Measurements from ENCODE around the gene HS6ST1. TPM values are rescaled to one million over a fixed set of nuclear protein-coding genes. Genes with fewer than 3 reads are reported as not detected.
"Not testable (repeated sequence)": the region's sequence is repeated elsewhere in the genome, so short reads cannot be mapped to it uniquely, and the experiment has no call there.

Gene HS6ST1
- total RNA-seq, 2 experiments from 2014 or later = 6.2 to 6.8 TPM

DNA sequence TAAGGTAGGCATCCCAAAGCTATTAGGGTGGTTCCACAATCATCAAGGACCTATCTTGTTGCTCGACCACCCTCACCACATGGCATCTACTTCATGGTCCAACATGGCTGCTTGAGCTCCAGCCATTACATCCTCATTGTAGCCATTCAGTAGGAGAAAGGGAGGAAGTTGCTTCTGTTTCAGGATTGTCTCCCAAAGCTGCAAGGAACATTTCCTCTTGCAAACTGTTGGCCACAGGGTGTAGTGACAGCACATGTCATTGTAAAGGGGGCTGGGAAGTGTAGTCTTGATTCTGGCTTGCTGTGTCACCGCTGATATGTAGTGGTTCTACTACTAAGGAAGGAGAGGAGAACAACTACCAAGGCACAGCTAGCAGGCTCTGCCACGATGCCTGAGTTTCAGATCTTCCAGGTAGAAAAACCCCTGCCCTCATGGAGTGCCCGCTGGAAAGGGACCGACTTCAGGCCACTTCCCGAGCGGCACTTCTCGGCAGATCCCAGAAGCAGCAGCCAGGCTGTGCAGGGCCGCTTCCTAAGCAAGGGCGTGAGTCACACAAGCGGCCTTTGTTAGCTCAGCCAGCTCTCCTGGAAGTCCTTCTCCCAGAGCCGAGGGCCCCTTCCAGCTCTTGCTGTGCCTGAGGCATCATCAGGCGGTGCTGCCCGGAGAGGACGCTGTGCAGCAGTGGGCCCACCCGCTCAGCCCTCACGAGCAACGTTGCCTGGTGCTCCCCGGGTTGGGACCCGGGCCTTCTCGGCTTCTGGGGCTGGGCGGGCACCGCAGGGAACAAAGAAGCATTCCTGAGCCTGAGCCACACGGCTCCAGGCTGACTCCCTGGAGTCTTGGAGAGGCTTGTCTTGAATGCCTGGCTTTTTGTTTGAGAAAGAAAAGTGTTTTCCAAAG, 58.2 kb downstream of the HS6ST1 start:
- CTCF ChIA-PET = no interaction called here
- POLR2A ChIA-PET = no interaction called here
- H3K27ac Mint-ChIP-seq = no peak overlapping the region

DNA sequence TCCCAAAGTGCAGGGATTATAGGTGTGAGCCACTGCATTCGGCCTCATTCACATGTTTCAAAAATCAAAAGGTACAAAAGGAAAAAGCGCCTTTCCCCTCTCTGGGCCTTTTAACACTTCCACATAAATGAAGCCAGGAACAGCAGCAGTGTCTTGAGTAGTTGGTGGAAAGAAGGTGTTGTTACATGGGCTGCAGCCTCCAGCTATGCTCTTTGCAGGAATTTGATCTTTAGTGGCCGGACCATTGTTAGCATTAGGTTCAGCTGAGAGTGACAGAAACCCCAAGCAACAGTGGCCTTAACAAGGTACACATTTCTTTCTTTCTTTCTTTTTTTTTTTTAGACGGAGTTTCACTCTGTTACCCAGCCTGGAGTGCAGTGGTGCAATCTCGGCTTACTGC, 59.1 kb downstream of the HS6ST1 start:
- peaks cover 21% of the 10 kb centered on the region for H3K27me3 Mint-ChIP-seq
- no peak overlapping the region for H3K4me3 Mint-ChIP-seq
- CTCF ChIA-PET = interaction anchor here (0.7 kb wide), 1 partner anchor 678 kb away, joined by 3 read pairs; no protein-coding TSS in a partner anchor
- no peaks in the 10 kb centered on the region for H3K36me3 Mint-ChIP-seq (ENCODE audit: low read depth)
- DNase-seq = no peak
- no peaks in the 10 kb centered on the region for H3K4me1 Mint-ChIP-seq
- no peak overlapping the region for H3K27ac Mint-ChIP-seq
- POLR2A ChIA-PET = no interaction called here
- H3K9me3 Mint-ChIP-seq = no peaks in the 10 kb centered on the region

More for the DNA sequence above, 58.2 kb downstream of the HS6ST1 start:
- Mint-ChIP-seq H3K9me3 (no peaks in the 10 kb centered on the region), H3K4me3 (no peak overlapping the region), H3K4me1 (no peaks in the 10 kb centered on the region), H3K27me3 (peaks cover 18% of the 10 kb centered on the region), H3K36me3 (ENCODE audit: low read depth) (no peaks in the 10 kb centered on the region)
- no peak for DNase-seq

DNA sequence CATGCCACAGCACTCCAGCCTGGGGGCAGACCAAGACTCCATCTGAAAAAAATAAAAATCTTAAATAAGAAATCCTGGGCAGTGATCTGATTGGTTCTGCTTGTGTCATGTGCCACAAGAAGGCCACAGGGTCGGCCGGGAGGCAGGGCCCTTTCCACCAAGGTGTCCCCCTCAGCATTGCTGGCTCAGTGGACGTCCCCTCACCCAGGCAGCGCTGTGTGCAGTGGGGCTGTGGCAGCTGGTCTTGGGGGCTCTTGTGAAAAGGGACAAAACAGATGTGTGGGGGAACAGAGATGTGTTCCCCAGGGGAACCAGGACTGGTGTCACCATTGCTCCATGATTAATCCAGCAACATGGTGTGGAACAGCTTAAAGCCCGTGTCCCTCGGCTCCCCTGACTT, 60.5 kb downstream of the HS6ST1 start:
- ChIA-PET CTCF (no interaction called here), POLR2A (no interaction called here)
- Mint-ChIP-seq H3K27me3 (peaks cover 21% of the 10 kb centered on the region), H3K9me3 (no peaks in the 10 kb centered on the region), H3K36me3 (ENCODE audit: low read depth) (no peaks in the 10 kb centered on the region), H3K27ac (no peak overlapping the region), H3K4me3 (no peak overlapping the region), H3K4me1 (no peaks in the 10 kb centered on the region)
- no peak for DNase-seq

DNA sequence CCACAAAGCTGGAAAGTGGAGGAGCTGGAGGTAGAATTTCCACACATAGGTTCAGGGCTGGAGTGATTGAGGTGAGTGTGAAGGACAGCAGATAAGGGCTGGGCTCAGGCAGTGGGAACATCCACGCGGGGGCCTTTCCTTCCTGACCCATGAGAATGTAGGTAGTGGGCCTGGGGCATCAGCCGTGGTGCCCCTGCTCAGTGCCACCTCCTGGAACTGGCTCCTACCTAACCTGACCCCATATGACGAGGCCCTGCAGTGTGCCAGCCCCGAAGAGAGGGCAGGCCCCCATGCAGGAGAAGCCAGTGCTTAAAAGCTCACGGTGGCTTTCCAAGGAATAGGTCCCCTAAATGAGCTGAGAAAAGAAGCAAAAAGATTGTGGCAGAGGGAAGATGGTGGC, 66.2 kb downstream of the HS6ST1 start:
- ChIA-PET POLR2A (no interaction called here), CTCF (no interaction called here)
- H3K36me3 Mint-ChIP-seq (ENCODE audit: low read depth) = no peaks in the 10 kb centered on the region
- no peaks in the 10 kb centered on the region for H3K4me1 Mint-ChIP-seq
- peaks cover 18% of the 10 kb centered on the region for H3K27me3 Mint-ChIP-seq
- no peak overlapping the region for H3K27ac Mint-ChIP-seq
- no peak overlapping the region for H3K4me3 Mint-ChIP-seq
- DNase-seq = no peak
- no peaks in the 10 kb centered on the region for H3K9me3 Mint-ChIP-seq

DNA sequence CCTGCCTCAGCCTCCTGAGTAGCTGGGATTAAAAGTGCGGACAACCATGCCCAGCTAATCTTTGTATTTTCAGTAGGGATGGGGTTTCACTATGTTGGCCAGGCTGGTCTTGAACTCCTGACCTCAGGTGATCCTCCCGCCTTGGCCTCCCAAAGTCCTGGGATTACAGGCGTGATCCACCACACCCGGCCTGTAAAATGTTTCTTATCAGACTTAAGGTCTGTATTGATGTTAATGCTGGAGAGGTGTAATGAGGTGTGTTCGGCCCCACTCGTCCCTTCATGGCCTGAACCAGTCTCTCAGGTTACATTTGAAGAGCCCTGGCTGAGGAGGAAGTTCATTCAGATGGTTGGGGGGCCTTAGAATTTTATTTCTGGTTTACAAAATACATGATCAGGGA, 66.6 kb downstream of the HS6ST1 start:
- POLR2A ChIA-PET; H3K4me3 Mint-ChIP-seq; H3K4me1 Mint-ChIP-seq; H3K36me3 Mint-ChIP-seq (ENCODE audit: low read depth); CTCF ChIA-PET; H3K27ac Mint-ChIP-seq; H3K9me3 Mint-ChIP-seq; DNase-seq: not testable (repeated sequence)
- peaks cover 14% of the 10 kb centered on the region for H3K27me3 Mint-ChIP-seq

DNA sequence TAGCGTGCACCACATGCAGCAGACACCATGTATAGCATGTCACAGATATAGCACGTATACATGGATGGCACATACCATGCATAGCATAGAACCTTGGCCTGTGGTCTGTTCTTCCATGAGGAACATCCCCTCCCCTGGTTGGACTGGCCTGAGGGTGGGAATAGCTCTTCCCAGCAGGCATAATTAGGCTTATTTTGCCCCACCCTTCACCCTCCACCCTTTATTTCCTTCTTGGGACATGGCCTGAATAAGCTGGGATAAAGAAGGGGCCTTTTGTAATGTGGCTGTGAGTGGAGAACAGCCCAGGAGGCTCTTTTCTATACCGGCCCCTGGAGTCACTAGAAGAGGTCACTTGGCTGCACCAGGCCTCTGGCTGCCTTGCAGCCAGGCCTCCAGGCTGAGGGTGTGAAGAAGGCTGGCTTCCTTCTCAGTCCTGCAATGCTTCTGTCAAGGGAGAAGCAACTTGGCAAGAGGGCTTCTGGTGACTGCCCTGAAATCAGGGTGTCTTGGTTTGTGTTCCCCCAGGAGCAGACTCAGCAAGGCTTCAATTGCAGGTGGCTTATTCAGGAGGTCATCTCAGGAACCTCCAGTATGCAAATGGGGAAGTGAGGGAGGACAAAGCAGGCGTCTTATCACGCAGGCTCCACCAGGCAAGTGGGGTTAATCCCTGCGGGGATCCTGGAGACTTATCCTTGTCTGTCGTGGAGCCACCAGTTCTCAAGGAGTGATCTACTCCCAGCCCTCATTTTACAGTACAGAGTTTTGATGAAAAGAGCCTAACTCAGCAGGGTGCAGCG, 68.2 kb downstream of the HS6ST1 start:
- H3K9me3 Mint-ChIP-seq = no peaks in the 10 kb centered on the region
- H3K4me3 Mint-ChIP-seq = no peak overlapping the region
- peaks cover 3% of the 10 kb centered on the region for H3K27me3 Mint-ChIP-seq
- no peaks in the 10 kb centered on the region for H3K4me1 Mint-ChIP-seq
- no peak overlapping the region for H3K27ac Mint-ChIP-seq
- POLR2A ChIA-PET = no interaction called here
- no peak for DNase-seq
- CTCF ChIA-PET = no interaction called here
- no peaks in the 10 kb centered on the region for H3K36me3 Mint-ChIP-seq (ENCODE audit: low read depth)

DNA sequence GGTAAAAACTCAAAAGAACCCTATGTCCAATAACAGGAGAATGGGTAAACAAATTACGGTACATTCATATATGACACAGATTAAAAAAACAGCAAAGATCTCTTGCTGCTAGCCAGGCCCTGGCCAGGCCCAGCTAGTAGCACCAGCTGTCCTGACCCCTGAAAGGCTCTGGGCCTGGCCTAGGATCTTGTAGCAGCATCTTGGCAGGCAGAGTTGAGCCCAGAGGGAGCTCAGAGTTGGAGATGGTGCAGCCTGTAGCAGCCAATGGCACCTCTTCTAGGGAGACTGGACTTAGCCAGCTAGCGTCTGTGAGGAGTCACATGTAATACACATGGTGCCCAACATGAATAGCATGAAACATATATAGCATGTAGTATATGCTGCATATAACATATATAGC, 69.1 kb downstream of the HS6ST1 start:
- H3K36me3 Mint-ChIP-seq (ENCODE audit: low read depth) = no peaks in the 10 kb centered on the region
- POLR2A ChIA-PET = no interaction called here
- no peaks in the 10 kb centered on the region for H3K27me3 Mint-ChIP-seq
- H3K4me3 Mint-ChIP-seq = no peak overlapping the region
- no peak for DNase-seq
- CTCF ChIA-PET = no interaction called here
- no peaks in the 10 kb centered on the region for H3K4me1 Mint-ChIP-seq
- H3K9me3 Mint-ChIP-seq = no peaks in the 10 kb centered on the region
- H3K27ac Mint-ChIP-seq = no peak overlapping the region

DNA sequence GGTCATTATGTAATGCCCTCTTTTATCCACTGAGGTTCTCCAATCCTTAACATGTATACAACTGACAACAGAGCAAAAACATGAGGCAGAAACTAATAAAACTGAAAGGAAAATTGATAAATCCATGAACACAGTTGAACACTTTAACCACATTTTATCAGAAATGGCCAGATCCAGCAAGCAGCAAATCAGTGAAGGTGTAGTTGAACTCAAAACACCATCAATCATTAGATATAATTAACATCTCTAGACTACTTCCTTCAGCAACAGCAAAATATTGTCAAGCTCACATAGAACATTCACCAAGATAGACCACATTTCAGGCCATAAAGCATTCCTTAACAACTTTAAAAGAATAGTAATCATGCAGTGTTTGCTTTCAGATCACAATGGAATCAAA, 72.9 kb downstream of the HS6ST1 start:
- H3K9me3 Mint-ChIP-seq = no peaks in the 10 kb centered on the region
- no peak overlapping the region for H3K4me3 Mint-ChIP-seq

DNA sequence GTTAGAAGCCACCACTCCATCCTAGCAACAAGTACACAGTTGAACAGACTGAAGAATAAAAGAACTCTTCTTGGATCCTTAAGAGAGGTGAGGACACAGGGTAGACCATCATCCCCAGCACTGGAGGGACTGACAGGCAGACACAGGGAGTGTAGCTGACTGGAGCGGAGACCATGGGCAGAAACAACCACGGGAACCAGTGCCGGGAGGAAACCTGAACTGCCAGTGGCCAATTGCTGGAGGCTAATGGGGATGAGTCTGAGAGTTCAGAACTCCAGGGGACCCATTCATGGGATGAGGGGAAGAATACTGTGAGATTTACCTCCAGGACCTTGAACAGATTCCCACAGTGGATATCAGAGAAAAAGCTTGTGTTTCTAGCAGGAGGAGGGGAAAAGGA, 76.8 kb downstream of the HS6ST1 start:
- ChIA-PET POLR2A (no interaction called here), CTCF (no interaction called here)
- no peak for DNase-seq
- H3K4me1 Mint-ChIP-seq = no peaks in the 10 kb centered on the region
- no peak overlapping the region for H3K4me3 Mint-ChIP-seq
- H3K27ac Mint-ChIP-seq = no peak overlapping the region
- H3K9me3 Mint-ChIP-seq = no peaks in the 10 kb centered on the region
- peaks cover 11% of the 10 kb centered on the region for H3K27me3 Mint-ChIP-seq
- no peaks in the 10 kb centered on the region for H3K36me3 Mint-ChIP-seq (ENCODE audit: low read depth)

More for the DNA sequence above, 72.9 kb downstream of the HS6ST1 start:
- POLR2A ChIA-PET = no interaction called here
- no peaks in the 10 kb centered on the region for H3K4me1 Mint-ChIP-seq
- H3K27me3 Mint-ChIP-seq = peaks cover 11% of the 10 kb centered on the region
- no peaks in the 10 kb centered on the region for H3K36me3 Mint-ChIP-seq (ENCODE audit: low read depth)
- CTCF ChIA-PET = no interaction called here
- DNase-seq = no peak
- no peak overlapping the region for H3K27ac Mint-ChIP-seq

DNA sequence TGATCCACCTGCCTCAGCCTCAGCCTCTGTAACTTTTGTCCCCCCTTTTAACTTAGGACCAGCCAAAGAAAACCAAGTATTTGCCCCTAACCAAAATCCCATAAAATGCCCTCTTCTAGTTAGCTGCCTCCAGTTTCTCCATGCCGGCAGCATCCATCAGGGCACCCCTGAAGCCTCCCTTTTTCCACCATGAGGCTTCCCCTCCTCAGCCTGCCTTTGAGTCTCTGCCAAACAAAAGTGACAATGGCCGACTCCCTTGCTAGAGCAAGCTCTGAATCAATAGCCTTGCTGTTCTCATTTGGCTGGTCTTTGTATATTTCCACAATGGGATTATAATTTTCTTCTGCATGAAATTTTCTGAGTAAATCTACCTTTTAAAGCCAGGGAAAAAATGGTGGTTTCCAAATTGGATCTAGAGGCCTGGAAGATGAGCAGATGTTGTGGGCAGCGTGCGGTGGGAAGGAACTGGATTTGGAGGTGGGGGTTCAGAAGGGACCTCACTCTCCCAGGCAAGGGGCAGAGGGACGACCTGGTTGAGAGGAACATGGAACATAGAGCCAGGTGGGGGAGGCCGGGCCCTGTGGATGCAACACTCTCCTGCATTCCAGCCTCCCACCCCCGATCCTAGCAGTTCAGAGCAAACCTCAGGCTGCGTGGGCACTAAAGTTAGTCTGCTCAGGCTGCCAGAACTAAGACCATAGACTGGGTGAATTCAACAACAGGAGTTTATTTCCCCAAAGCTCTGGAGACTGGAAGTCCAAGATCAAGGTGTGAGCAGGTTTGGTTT, 80.6 kb downstream of the HS6ST1 start:
- Mint-ChIP-seq H3K27ac (no peak overlapping the region), H3K27me3 (peaks cover 7% of the 10 kb centered on the region), H3K9me3 (no peaks in the 10 kb centered on the region), H3K4me1 (peaks cover 4% of the 10 kb centered on the region), H3K36me3 (ENCODE audit: low read depth) (no peaks in the 10 kb centered on the region), H3K4me3 (no peak overlapping the region)
- DNase-seq = no peak
- ChIA-PET CTCF (no interaction called here), POLR2A (no interaction called here)

DNA sequence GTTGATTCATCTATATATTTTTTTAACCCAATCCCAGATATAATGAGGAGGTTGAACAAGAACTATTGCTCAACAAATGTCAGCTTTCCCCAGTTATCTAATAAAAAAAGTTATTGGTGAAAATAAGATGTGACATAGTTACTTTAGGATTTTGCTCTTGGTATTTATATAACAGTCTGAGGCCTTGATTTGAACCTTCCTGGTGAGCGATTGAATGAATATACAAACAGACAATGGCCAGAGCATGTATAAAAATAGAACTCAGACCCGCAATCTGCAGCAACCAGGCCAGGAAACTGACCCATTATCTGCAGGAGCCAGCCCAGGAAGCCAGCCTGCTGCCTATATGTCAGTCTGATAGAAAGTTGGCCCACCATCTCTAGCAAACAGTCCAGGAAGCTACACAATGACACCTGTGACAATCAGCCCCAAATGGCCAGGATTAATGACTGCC, 81.6 kb downstream of the HS6ST1 start:
- Mint-ChIP-seq H3K9me3 (no peaks in the 10 kb centered on the region), H3K4me1 (peaks cover 6% of the 10 kb centered on the region), H3K4me3 (no peak overlapping the region), H3K36me3 (ENCODE audit: low read depth) (no peaks in the 10 kb centered on the region), H3K27ac (no peak overlapping the region), H3K27me3 (peaks cover 6% of the 10 kb centered on the region)
- CTCF ChIA-PET = no interaction called here
- DNase-seq = no peak
- POLR2A ChIA-PET = no interaction called here

DNA sequence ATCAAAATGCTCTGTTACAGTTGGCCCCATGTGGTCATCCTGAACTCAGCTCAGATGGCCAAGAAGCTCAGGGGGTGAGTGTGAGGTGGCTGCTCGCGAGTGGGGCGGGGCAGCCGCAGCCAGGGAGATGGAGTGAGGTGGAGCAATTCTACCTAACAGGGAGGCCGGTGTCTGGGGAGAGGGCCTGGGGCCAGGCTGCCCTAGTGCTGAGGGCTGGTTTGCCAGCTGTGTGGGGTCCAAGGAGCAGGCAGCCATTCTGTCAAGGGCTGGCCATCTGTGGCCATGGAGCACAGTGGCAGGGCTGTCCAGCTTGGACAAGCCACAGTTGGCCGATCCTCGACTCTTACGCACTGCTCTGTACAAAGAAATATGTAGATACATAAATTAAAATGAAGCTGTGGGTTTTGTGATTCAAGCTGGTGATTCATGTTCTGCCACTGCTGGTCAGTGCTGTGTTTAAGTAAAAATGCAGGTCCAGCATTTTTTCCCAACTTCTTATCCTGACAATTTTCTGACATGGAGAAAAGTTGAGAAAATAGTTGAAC, 82.1 kb downstream of the HS6ST1 start:
- no peak for DNase-seq
- Mint-ChIP-seq H3K27me3 (peaks cover 4% of the 10 kb centered on the region), H3K4me3 (no peak overlapping the region), H3K4me1 (peaks cover 6% of the 10 kb centered on the region), H3K36me3 (ENCODE audit: low read depth) (no peaks in the 10 kb centered on the region), H3K27ac (no peak overlapping the region), H3K9me3 (no peaks in the 10 kb centered on the region)
- ChIA-PET POLR2A (no interaction called here), CTCF (interaction anchor here (1.5 kb wide), 1 partner anchor 20 kb away, joined by 3 read pairs; no protein-coding TSS in a partner anchor)

DNA sequence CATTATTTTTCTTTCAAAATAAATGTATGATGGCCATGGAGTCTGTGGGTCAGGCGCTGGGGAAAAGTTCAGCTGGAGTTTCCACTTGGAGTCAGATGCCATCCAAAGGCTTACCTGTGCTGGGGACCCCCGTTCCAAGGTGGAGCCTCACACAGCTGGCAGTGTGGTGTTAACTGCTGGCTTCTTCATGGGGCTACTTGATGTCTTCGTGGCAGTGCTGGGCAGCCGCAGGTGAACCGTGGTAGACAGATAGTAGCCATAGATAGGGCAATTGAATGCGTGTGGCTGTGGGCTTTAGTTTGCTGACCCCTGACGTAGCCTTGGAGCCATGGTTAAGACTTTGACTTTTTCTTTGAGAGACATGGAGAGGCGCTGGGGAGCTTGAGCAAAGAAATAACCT, 83.1 kb downstream of the HS6ST1 start:
- H3K4me3 Mint-ChIP-seq = no peak overlapping the region
- no peaks in the 10 kb centered on the region for H3K36me3 Mint-ChIP-seq (ENCODE audit: low read depth)
- no peaks in the 10 kb centered on the region for H3K9me3 Mint-ChIP-seq
- peaks cover 7% of the 10 kb centered on the region for H3K27me3 Mint-ChIP-seq
- ChIA-PET POLR2A (no interaction called here), CTCF (interaction anchor here (1.5 kb wide), 1 partner anchor 19 kb away, joined by 3 read pairs; no protein-coding TSS in a partner anchor)
- H3K4me1 Mint-ChIP-seq = peaks cover 6% of the 10 kb centered on the region
- DNase-seq = no peak
- no peak overlapping the region for H3K27ac Mint-ChIP-seq

Data from activated CD4-positive, alpha-beta memory T cell treated with anti-CD3 and anti-CD28 coated beads, Interleukin-2, amount 10 ng/mL, durations not matched to agents 7 days and 5 days (primary cell).